ENCODE data around the gene HECW1.
"Not testable (repeated sequence)": the region's sequence is repeated elsewhere in the genome, so short reads cannot be mapped to it uniquely, and the experiment has no call there.

The HECW1 gene

DNA sequence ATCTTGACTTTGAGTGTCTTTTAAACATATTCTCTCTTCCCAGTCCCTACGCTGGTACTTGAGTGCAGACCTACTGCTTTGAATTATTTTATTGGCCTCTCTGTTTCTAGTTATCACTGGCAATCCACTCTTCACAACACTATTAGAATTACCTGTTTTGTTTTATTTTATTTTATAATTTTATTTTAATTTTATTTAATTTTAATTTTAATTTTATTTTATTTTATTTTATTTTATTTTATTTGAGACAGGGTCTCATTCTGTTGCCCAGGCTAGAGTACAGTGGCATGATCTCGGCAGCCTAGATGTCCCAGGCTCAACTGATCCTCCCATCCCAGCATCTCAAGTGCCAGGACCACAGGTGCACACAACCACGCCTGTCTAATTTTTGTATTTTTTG lies 477.3 kb downstream of the HECW1 start:
- no peak for DNase-seq (ENCODE audit: extremely low read depth, low read depth)
- TF ChIP-seq, protein P1, sequence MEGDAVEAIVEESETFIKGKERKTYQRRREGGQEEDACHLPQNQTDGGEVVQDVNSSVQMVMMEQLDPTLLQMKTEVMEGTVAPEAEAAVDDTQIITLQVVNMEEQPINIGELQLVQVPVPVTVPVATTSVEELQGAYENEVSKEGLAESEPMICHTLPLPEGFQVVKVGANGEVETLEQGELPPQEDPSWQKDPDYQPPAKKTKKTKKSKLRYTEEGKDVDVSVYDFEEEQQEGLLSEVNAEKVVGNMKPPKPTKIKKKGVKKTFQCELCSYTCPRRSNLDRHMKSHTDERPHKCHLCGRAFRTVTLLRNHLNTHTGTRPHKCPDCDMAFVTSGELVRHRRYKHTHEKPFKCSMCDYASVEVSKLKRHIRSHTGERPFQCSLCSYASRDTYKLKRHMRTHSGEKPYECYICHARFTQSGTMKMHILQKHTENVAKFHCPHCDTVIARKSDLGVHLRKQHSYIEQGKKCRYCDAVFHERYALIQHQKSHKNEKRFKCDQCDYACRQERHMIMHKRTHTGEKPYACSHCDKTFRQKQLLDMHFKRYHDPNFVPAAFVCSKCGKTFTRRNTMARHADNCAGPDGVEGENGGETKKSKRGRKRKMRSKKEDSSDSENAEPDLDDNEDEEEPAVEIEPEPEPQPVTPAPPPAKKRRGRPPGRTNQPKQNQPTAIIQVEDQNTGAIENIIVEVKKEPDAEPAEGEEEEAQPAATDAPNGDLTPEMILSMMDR (IDR thresholded peaks at IDR 0.05; ENCODE audit: low read depth, low read length) = no peak

DNA sequence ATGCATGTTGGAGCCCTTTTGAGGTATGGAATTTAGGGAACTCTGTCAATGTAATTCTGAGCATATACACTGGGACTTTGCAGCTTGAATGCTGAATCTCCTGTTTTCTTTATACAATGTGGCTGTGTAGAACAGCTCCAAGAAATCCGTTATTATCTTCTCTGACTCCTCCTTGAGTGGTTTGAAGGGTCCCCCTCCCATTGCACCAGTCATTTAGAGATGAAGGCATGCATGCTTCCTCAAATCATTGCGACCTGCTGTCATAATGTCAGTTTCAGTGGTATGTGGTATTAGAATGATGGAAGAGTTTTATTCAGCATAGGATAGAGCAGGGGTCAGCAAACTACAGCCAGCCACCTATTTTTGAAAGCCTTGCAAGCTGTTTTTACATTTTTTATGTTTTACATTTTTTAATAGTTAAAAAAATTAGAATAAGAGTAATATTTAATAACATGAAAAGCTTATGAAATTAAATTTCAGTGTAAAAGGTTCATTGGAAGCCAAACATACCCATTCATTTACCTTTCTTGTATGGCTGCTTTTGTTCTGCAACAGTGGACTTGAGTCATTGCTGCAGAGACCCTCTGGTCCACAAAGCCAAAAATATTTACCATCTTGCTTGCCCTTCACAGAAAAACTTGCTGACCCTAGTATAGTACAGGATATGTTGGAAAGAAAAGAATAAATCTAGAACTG lies 478.6 kb downstream of the HECW1 start:
- DNase-seq (ENCODE audit: extremely low read depth, low read depth) = no peak
- TF ChIP-seq, protein P1 (IDR thresholded peaks at IDR 0.05; ENCODE audit: low read depth, low read length) = no peak

DNA sequence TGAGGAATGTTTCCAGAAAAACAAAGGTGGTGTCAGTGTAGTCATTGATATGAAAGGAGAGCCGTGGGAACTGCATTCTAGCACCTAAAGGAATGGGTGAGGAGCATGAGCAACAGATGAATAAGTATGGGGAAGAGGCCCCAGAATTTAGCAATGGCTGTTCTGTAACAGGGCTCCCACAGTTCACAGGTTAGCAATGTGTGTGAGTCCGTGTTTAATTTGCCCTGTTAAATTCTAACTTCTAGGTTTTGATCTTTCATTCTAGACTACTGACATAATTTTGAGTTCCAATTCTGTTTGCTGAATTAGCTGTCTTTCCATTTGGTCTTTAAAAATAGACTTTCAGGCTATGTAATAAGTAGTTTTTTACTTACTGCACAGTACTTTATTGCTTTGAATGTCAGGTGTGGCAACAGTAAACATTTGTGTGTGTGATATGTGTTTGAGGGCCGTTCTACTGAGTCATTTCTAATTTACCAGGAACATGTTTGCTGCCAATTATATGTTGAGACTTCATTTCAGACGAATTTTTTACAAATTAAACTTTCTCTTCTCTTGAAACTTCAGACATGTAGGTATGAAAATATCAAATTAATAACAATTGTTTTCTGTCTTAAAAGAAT lies 479.2 kb downstream of the HECW1 start:
- no peak for DNase-seq (ENCODE audit: extremely low read depth, low read depth)
- TF ChIP-seq, protein P1 (IDR thresholded peaks at IDR 0.05; ENCODE audit: low read depth, low read length) = no peak

DNA sequence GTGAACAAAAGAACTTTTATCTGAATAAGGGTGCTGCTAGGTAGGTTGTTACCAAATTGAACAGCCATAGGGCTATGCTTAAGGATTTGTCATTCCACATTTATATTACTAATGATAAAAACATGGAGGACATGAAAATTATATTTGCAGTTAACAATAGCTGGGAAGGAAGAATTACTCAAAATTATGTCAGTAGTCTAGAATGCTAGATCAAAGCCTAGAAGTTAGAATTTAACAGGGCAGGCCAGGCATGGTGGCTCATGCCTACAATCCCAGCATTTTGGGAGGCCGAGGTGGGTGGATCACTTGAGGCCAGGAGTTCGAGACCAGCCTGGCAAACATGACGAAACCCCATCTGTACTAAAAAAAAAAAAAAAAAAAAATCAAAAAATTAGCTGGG lies 479.9 kb downstream of the HECW1 start:
- no peak for DNase-seq (ENCODE audit: extremely low read depth, low read depth)
- TF ChIP-seq, protein P1 (IDR thresholded peaks at IDR 0.05; ENCODE audit: low read depth, low read length) = no peak

DNA sequence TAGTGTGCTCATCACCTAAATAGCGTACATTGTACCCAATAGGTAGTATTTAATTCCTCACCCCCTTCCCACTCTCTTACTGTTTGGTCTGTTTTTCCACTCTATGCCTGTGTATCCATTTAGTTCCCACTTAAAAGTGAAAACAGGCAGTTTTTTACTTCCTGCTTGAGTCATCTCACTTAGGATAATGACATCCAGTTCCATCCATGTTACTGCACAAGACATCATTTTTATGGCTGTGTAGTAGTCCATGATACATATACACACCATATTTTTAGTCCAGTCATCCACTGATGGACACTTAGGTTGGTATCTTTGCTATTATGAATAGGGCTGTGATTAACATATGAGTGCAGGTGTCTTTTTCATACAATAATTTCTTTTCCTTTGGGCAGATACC lies 480.6 kb downstream of the HECW1 start:
- TF ChIP-seq, protein P1 (IDR thresholded peaks at IDR 0.05; ENCODE audit: low read depth, low read length) = no peak
- no peak for DNase-seq (ENCODE audit: extremely low read depth, low read depth)

DNA sequence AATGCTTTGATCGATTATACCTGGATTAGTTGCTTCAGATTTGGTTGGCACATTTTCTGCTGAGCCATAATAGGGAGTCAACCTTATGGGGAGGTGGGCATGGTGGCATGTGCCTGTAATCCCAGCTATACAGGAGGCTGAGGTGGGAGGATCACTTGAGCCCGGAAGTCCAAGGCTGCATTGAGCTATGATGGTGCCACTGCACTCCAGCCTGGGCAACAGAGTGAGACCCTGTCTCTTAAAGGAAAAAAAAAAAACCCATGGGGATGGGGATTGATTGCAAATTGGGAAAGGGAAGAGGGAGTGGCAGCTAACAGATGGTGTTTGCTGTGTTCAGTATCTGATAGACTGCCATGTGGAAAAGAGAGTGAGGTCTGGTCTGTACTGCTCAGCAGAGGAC lies 481.6 kb downstream of the HECW1 start:
- no peak for DNase-seq (ENCODE audit: extremely low read depth, low read depth)
- TF ChIP-seq, protein P1 (IDR thresholded peaks at IDR 0.05; ENCODE audit: low read depth, low read length) = no peak

DNA sequence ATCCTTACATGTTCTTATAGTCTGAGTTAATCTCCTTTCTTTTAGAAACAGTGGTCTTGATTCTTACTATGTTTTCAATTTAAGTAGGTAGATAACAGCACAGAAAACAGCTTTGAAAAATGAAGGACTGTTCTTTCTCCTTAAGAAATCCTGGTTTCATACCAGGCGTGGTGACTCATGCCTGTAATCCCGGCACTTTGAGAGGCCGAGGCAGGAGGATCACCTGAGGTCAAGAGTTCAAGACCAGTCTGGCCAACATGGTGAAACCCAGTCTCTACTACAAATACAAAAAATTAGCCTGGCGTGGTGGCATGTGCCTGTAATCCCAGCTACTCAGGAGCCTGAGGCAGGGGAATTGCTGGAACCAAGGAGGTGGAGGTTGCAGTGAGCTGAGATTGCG lies 484.0 kb downstream of the HECW1 start:
- not testable (repeated sequence) for DNase-seq (ENCODE audit: extremely low read depth, low read depth)

DNA sequence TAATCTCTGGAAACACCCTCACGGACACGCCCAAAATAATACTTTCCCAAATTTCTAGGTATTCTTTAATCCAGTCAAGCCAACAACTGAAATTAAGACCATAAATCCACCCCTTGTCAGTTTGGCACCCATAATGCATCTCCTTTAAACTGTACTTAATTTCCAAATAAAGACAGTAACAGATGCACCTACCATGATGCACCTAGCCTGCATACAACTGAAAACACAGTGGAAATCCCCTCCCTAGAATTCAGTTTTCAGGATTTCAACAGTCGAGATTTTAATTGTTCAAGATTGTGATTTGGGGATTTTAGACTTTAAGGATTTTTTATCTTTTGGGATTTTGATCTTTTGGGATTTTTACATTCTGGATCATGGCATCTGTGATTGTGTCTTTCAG lies 487.6 kb downstream of the HECW1 start:
- DNase-seq (ENCODE audit: extremely low read depth, low read depth) = no peak

More for the DNA sequence above, 487.6 kb downstream of the HECW1 start:
- TF ChIP-seq, protein P1 (IDR thresholded peaks at IDR 0.05; ENCODE audit: low read depth, low read length) = no peak

All from AG09319 (cell line).